Activated CD8-positive, alpha-beta memory T cell treated with anti-CD3 and anti-CD28 coated beads for 4 hours (primary cell): ENCODE results near the gene TDP2.
"Not testable (repeated sequence)": the region's sequence is repeated elsewhere in the genome, so short reads cannot be mapped to it uniquely, and the experiment has no call there.

Experiments
- DNase-seq, 2 donors: peaks; one replicate each; pipeline ENCODE4 v3.0.0-alpha.2; 2020; ENCODE audit warnings: low read depth in 2 of 2

TDP2 gene

GRCh38 chr6:24648276-24648675 lies 18.4 kb downstream of the TDP2 start:
- DNase-seq = no peak

GRCh38 chr6:24646771-24647170 lies 19.9 kb downstream of the TDP2 start:
- no peak for DNase-seq

DNA sequence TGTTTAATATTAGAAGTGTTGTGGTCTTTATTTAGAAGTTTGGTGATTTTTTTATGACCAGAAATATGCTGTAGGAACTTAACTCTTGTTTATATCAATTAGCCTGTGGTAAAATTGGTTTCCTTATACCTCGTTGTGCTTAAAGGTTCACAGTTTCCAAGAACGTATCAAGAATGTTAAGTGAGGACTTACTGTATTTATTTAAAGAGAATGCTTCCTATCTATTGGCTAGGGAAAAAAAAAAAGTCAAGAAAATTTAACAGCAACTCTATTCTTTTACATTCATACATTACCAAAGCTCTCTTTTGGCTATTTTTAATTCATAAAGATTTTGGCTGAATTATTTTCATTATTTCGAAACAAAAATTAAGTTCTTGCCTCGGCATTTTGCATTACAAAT lies 22.3 kb downstream of the TDP2 start:
- DNase-seq = no peak

- no peak for DNase-seq
Observed at GRCh38 chr6:24643920-24644319, 22.8 kb downstream of the TDP2 start.

DNA sequence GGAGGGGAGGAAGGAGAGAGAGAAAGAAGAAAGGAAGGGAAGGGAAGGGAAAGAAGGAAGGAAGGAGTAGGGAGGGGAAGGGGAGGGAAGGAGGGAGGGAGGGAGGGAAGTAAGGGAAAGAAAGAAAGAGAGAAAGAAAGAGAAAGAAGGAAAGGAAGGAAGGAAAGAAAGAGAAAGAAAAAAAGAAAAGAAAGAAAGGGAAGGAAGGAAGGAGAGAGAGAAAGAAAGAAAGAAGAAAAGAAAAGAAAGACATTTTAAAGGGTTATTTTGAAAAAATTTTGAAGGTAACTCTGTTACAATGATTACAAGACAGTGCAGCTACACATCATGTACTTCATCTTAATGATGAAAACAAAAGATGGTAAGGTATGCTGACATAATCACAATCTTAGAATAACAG lies 24.6 kb downstream of the TDP2 start:
- no peak for DNase-seq

DNA sequence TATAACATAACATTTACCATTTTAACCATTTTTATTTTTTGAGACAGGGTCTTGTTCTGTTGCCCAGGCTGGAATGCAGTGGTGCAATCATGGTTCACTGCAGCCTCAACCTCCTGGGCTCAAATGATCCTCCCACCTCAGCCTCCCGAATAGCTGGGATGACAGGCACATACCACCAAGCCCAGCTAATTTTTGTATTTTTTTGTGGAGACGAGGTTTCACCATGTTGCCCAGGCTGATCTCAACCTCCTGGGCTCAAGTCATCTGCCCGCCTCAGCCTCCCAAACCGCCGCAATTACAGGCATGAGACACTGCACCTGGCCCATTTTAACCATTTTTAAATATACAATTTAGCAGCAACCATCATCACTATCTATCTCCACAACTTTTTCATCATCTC lies 26.1 kb downstream of the TDP2 start:
- not testable (repeated sequence) for DNase-seq

DNA sequence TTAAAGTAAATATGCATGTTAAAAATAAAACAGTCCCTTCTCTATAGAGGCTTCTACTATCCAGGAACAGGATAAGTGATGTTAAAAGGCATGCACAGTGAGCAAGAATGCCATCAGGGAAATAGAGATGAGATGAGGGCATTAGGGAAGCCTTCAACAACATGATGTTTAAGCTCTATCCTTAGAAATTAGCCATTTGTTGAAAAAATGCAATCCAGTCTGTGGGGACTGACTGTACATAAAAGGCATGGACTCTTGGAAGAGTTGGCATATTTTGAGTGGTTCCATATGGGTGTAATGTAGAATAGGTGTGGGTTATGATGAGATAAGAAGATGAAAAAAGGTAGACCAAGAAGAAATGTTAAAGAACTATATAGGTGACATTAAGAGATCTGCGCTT lies 26.5 kb downstream of the TDP2 start:
- no peak for DNase-seq

GRCh38 chr6:24636681-24637080 lies 30.0 kb downstream of the TDP2 start:
- DNase-seq = no peak

DNA sequence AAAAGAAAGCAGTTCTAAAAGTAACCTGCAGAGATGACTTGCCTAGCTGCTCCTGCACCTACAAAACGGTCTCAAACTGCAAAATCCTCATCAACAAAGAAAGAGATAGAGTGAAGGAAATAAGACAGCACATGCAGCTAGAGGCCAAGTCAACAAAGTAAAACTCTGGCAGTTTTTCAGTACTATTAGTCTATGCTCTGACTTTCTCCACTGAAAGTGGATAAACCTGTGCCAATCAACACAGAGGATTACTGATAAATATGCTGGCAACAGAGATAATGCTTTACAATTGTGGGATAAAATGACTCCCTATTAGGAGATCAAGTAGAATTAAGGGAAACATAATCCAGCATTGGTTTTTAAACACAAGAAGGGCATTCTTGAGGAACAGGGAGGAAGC lies 34.1 kb downstream of the TDP2 start:
- DNase-seq = no peak

DNA sequence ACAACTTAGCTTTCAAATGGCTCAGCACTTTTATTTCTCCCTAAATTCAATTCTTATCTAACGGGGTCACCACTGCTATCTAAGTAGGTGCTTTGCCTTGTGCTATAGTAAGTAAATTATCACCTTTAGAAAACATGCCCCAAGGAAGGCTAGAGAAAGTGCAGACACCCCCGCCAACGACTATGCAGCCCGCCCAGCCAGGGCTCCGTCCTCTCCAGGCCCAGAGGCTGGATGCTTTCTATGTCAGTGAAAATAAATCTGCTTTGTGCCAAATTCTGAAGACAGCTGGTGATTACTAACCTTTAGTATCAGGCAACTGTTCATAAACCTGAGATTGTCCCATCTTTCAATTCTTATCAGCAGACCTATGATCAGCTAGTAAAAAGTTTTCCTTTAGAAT lies 35.0 kb downstream of the TDP2 start:
- DNase-seq = no peak

GRCh38 chr6:24630856-24631505 lies 35.7 kb downstream of the TDP2 start:
- no peak for DNase-seq

- no peak for DNase-seq
Observed at GRCh38 chr6:24621626-24622289, 44.9 kb downstream of the TDP2 start.

DNA sequence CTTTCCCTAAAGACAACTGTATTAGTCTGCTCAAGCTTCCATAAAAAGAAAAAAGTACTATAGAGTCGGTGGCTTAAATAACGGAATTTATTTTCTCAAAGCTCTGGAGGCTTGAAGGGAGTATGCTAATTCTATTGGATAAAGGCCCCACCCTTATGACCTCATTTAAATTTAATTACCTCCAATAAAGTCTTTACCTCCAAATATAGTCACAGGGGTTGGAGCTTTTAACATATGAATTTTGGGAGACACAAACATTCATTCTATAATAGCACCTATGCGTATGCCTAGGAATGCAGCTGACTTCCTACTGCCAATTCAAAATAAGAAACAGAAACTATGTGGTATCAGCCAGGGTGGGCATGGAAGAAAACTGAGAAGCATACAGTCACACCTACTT lies 46.1 kb downstream of the TDP2 start:
- DNase-seq = no peak

DNA sequence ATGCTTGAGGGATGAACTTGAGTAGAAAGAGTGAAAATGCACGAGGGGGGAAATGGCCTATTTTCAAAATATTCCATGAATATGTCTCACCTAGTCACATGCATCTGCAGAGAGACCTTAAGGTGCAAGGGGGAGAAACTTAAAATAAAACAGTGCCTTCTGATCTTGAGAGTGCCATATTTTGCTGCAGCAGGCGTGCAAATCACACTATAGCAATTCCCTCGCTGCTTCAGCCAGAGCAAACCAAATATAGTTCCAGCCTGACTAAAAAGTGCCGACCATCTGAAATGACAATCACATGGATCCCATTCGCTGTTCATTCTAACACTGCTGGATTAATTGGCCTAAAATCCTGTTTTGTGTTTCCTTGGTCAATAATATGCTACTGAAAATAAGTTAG lies 47.0 kb downstream of the TDP2 start:
- no peak for DNase-seq

DNA sequence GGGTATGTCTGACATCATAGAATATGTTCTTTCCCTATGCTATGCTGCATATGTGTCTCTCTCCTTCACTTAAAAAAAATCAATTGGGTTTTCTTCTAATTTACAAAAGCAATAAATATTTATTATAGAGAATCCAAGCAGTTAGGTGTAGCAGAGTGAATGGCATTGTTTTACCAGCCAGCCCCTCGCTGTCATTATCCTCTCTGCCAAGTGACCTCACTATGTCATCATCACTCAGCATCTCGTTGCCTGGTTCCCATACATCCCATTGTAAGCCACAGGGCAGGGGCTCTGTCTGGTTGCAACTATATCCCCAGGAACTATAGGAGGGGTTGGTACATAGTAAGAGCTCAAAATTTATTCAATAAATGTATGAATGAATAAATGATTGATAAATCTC lies 52.1 kb downstream of the TDP2 start:
- DNase-seq = no peak

- no peak for DNase-seq
Observed at GRCh38 chr6:24614043-24614420, 52.7 kb downstream of the TDP2 start.

DNA sequence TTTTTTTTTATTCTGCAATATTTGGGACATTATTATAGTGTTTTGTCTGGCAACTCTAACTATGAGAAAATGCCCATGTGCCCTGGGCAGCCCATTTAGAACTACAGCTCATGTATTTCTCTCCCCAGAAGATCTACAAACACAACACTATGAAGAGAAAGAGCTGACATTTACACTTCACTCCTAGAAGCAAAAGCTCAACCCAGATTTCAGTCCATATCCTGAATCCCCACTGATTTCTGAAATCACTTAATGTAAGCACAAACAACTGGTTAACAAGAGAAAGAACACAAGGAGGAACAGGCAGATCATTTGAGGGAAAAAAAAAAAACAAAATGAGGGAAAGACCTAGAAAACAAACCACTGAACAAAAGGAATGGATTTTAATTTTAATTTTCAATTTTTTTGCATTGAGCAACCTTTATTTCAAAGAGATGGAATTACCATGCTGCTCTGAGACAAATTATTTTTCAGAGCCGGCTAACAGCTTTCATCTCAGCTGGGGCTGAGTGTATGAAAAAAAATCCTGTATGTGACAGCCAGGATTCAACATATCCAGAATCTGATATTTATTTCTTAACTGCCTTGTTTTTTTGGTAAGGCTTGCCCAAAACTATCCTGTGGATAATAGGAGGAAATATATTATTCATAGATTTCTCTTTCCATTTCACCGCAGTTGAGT lies 53.2 kb downstream of the TDP2 start:
- no peak for DNase-seq

GRCh38 chr6:24610672-24611071 lies 56.0 kb downstream of the TDP2 start:
- DNase-seq = no peak

DNA sequence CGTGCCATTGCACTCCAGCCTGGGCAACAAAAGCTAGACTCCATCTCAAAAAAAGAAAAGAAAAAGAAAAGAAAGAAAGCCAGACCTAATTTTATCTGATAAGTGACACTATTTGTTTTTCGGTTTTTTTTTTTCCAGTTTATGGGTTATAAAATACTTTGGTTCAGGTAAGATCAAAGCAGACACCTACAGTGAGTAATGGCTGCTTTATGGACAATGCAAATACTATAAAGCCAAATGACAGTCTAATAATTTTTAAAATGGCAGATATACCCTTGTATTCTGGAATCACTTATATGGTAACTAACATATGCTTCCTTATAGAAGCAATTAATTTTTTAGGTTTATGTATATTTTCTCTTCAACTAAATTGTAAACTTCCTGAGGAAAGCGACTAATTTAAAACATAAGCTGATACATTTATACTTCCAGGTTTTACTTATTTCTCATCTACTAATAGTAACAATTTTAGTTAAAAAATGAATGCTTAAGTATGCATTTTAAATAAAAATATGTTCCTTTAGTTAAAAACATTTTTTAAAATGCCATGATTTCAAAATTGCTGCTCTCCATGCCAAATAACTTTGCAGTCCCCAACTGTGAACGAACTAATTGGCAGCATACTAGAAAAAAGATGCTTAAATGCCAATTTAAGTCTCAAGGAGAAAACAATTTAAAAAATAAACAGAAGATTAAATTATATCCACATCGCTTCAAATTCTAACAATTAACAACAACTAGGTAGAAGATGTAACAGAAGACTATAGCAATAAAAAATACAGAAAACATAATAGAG lies 59.2 kb downstream of the TDP2 start:
- DNase-seq = no peak

DNA sequence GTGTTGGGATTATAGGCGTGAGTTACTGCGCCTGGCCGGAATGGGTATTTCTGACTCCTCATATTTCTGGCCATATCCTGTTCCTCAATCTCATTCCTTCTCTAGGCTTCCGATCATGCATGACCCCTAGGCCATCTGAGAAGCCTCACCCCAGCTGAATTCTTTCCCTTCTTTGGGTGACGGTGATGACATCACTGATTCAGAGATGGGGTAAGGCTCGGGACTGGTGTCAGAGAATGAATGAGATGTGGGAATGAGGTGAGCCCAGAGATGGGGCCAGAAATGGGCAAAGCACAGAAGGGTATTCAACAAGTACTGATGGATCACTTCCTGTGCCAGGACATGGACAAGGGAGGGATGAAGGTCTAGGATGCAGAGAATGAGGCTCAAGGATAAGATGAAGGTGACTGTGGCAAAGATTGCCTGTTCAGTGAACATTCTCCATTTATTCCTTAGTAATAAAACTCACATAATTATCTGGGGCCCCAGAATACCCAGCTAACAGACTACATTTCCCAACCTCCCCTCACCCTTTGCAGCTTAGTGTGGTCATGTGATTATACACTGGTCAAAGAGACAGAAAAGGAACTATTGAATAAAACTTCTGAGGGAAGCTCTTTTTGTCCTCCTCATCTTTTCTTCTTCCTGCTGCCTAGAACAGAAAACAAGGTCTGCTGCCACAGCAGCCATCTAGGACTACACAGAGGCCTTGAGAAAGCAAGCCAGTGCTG lies 60.3 kb downstream of the TDP2 start:
- DNase-seq = no peak

GRCh38 chr6:24603241-24603640 lies 63.5 kb downstream of the TDP2 start:
- DNase-seq = no peak

- no peak for DNase-seq
Observed at GRCh38 chr6:24600903-24601302, 65.8 kb downstream of the TDP2 start.
